ENCODE results near the gene TMEM63C. TPM values are rescaled to one million over a fixed set of nuclear protein-coding genes. Genes with fewer than 3 reads are reported as not detected.
A peak's percentile ranks its signal among the peaks of the same experiment; 100 is the strongest.

Gene TMEM63C, protein sequence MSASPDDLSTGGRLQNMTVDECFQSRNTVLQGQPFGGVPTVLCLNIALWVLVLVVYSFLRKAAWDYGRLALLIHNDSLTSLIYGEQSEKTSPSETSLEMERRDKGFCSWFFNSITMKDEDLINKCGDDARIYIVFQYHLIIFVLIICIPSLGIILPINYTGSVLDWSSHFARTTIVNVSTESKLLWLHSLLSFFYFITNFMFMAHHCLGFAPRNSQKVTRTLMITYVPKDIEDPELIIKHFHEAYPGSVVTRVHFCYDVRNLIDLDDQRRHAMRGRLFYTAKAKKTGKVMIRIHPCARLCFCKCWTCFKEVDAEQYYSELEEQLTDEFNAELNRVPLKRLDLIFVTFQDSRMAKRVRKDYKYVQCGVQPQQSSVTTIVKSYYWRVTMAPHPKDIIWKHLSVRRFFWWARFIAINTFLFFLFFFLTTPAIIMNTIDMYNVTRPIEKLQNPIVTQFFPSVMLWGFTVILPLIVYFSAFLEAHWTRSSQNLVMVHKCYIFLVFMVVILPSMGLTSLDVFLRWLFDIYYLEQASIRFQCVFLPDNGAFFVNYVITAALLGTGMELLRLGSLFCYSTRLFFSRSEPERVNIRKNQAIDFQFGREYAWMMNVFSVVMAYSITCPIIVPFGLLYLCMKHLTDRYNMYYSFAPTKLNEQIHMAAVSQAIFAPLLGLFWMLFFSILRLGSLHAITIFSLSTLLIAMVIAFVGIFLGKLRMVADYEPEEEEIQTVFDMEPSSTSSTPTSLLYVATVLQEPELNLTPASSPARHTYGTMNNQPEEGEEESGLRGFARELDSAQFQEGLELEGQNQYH
- 10.8 TPM for total RNA-seq

DNA sequence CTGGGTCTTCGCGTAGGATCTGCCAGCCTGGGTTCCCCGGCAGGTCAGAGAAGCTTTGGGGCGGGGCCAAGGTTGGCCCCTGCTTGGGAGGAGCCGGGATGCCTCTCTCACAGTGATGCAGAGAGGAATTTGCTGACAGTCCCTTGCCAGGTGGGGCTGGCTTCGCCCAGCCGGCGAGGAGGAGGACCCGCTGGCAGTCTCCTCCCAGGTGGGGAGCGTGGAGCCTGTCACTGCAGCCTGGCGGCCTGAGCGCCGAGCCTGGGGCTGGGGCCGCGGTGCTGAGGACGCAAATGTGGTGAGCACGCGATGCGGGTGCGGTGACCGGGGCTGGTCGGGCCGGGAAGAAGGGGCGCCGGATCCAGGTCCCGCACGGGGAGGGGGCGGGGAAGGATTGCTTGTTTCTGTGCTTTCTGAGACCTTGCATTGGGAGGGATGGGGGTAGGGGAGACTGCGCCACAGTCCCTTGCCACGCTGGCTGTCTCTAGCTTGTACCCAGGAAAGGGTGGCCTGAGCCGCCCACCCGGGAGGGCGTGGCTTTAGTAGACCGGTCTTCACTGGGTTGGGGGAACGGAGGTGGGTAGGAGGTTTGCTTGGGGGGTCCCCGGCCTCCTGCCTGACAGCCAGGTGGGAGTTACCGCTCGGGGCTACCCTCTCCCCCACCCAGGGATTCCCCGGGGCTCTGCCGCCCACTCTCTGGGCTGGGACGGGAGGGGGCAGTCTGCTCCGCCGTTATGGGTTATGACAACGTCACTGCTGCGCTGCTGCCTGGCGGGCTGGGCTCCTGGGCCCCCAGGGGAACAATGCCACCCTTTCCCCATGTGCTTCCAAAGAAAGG, at the start of gene TMEM63C:
TSS of gene TMEM63C (plus strand) at position 196 of the 835 bp plus-strand sequence. CDS start 37,016 bp downstream, outside the sequence.
- DNase-seq: peak; percentile 70

- no peak for DNase-seq
These were observed 49.6 kb upstream of the TMEM63C start for GRCh38 chr14:77131871-77132486.

- DNase-seq: no peak
These were observed 47.8 kb upstream of the TMEM63C start for GRCh38 chr14:77133720-77134338.

GRCh38 chr14:77139022-77139421, 42.6 kb upstream of the TMEM63C start:
- no peak for DNase-seq

- DNase-seq: no peak
These were observed 41.8 kb upstream of the TMEM63C start for GRCh38 chr14:77139540-77140358.

DNA sequence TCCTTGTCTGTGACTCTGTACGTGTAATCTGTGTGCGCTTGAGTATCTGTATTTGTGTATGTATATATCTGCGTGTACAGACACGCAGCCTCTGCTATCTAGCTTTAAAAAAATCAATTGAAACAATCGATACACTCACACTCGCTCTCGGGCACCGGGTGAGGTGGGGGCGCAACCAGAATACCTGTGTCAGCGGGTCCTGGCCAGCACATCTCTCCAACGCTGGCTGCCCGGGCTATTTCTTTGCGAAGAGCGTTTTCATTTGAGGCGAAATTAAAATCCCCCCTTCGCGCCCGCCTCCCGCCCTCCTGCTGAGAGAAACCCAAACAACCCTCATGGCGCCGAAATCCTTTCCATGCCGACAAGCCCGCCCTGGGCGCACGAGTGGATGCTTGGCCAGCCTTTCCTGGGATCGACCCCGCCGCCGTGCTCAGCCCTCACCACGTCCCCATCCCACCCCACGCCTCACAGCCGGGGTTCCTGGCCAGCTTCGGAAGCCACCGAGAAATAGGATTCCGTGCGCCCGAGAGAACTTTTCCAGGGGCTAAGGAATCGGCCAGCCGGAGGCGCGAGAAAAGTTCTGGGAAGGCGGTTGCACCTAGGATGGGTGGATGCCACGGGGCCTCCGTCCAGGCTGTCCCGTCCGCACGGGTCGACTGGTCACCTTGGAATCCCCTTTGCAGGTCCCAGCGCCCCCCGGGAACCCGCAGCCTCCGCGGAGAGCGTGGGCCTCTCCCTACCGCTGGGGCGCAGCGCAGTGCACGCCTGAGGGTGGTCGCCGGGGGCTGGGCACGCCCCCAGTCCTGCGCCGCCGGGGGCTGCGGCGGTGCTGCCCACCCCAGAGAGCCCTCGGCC, 41.0 kb upstream of the TMEM63C start:
- no peak for DNase-seq

GRCh38 chr14:77141214-77142004, 40.2 kb upstream of the TMEM63C start, which contains the start of gene ZDHHC22:
Gene ZDHHC22 (minus strand): TSS chr14:77141791. CDS start chr14:77139738, 2,053 bp downstream.
- peak; percentile 39 for DNase-seq

- no peak for DNase-seq
These were observed 39.4 kb upstream of the TMEM63C start for GRCh38 chr14:77142005-77142800.

- DNase-seq: no peak
These were observed 38.5 kb upstream of the TMEM63C start for GRCh38 chr14:77143071-77143470.

DNA sequence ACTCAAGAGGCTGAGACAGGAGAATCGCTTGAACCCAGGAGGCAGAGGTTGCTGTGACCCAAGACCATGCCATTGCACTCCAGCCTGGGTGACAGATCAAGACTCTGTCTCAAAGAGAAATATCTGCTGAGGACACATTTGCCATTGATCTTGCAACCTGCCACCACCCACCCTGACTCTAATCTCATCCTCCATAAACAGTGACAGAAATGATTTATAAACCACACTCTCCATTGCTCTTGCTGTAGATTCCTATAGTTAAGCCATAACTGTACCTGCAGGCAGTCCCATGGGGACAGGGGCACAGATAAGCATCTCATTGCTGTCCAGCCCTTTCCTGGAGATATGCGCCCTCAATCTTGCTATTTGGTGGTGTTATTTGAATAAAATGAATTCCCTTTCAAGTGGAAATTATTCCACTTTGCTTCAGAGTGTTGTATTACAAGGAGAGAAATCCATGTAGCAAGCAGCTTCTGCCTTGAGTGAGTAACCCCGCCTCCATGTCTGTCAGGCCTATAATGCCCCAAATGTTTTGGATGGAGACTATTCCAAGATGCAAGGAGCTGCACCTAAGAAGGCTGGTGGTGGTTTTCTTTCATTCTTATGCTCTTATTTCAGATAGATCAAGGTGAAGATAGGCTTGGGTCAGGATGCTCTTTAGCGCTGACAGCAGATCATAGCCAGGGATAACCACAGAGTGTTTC, 37.0 kb upstream of the TMEM63C start:
- DNase-seq: peak; percentile 14

DNA sequence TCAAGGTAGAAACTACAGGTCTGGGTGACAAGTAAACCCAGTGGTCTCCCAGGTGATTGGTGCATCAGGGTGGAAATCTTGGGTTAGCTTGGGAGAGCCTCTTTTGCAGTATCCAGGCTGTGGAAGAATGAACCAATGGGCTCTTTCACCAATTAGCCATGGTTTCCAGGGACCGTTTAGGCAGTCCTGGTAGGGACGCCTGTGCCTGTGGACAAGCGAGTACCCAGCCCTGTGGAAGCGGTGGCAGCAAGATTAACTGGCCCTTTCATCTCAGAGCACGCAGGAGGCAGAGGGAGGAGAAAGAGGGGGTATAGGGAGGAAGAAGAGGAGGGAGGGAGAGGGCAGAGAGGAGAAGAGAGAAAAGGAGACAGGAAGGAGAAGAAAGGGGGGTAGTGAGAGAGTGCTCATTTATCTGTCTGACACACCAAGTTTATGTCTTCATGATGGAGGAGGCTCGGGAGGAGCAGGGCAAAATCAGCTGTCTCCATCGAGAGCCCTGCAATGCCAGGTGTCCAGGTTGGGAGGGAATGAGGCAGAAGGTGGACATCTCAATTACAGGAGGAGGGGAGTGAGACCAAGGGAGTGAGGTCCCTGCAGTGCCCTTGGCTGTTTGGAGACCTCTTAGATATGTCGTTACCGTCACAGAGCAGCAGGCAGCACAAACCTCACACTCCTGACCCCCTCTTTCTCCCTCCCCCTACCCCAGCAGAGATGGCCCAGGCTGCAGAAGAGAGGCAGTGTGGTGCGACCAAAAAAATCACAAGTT, 35.4 kb upstream of the TMEM63C start:
- DNase-seq: no peak

GRCh38 chr14:77148510-77149231, 32.9 kb upstream of the TMEM63C start:
- DNase-seq: no peak

- no peak for DNase-seq
These were observed 30.4 kb upstream of the TMEM63C start for GRCh38 chr14:77151245-77151644.

DNA sequence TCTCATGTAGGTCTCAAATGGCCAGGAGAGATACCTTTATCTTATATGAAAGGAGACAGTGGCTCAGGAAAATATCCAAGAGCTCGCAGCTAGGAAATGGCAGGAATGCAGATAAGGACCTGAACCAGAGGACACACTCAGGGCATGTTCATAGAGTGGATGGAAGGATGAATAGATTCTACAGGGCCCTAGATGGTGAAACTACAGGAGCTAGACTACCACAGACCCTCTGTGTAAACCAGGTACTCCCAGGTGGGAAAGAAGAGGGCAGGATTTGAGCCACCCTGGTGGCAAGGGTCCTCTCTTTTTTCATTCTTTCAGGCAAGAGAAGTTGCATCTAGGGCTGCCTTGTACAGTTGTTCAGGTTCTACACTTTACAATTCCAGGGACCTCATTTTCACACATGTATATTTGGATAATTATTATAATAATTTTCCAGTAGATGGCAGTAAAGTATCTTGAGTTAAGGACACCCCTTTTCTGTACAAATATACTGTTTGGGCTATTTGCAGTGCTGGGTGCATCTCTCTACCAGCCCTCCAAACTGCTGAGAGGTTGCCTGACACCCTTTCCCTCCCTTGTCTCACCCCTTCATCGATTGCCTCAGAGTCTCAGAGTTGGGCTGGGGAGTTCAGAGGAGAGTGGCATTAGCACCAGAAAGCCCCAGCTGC, 29.5 kb upstream of the TMEM63C start:
- DNase-seq: no peak

- DNase-seq: no peak
These were observed 27.8 kb upstream of the TMEM63C start for GRCh38 chr14:77153802-77154201.

Data from occipital lobe (tissue), 2 donors.